Measurements from ENCODE around the gene NEU3. TPM values are rescaled to one million over a fixed set of nuclear protein-coding genes. Genes with fewer than 3 reads are reported as not detected.

Gene NEU3
- total and polyA plus RNA-seq, 2 of the 4 experiments (the other 2 are of a cell fraction) = 5.5 to 10.6 TPM

DNA sequence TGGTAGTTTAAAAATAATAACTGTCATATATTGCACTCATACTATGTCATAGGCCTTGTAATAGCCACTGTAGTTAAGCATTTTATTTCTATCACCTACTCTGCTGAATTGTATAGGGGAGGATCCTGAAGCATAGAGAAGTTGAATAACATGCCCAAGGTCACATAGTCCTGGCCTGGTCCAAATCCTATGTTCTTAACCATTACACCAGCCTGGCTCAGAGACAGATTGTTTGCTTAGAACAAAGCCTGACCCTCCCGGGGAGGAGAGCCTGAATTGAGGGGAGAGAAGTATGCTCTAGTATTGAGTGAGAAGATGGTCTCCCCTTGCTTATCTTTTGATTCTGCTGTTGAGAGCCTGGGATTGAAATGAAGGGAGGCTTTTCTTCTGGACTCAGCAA, 2.2 kb downstream of the NEU3 start:
- no peaks in the 10 kb centered on the region for H3K9me3 ChIP-seq (ENCODE audit: control insufficient read depth, insufficient read depth, low read length)
- H3K79me1 ChIP-seq (ENCODE audit: low read depth in 1 of 2, low read length in 2 of 2) = peaks cover 10 to 19% of the 10 kb centered on the region in 2 experiments
- no peak for ATAC-seq (ENCODE audit: low read depth)
- no peak overlapping the region for H3K27ac ChIP-seq (ENCODE audit: insufficient read depth, low read length)
- no peak overlapping the region for H4K5ac ChIP-seq (ENCODE audit: low read depth, low read length)
- H4K91ac ChIP-seq (ENCODE audit: insufficient read depth, low read depth, low read length) = no peak overlapping the region
- H2BK120ac ChIP-seq (ENCODE audit: low read depth, low read length) = no peak overlapping the region
- no peak overlapping the region for H3K18ac ChIP-seq (ENCODE audit: low read depth, low read length)
- WGBS, 2 experiments (ENCODE audit: extremely low coverage in 2 of 2, insufficient read length in 1 of 2) = no CpG with 5 or more reads among the region's 1 CpG
- H3K4me3 ChIP-seq (ENCODE audit: insufficient read depth, low read depth, low read length) = no peak overlapping the region
- H3K27me3 ChIP-seq (ENCODE audit: control insufficient read depth, insufficient read depth, low read length) = no peaks in the 10 kb centered on the region
- H3K4me2 ChIP-seq (ENCODE audit: low read depth, low read length) = no peak overlapping the region
- no peak overlapping the region for H2BK5ac ChIP-seq (ENCODE audit: low read depth, low read length, poor library complexity, severe bottlenecking)
- no peak overlapping the region for H2BK15ac ChIP-seq (ENCODE audit: low read depth, low read length)
- H3K9me1 ChIP-seq (ENCODE audit: insufficient read depth, low read length) = 0 out of 2 replicates have a peak, but pooled peaks cover 3% of the 10 kb centered on the region
- ChIA-PET POLR2A (ENCODE audit: unreplicated experiment) (no interaction called here), CTCF (no interaction called here)
- no peaks in the 10 kb centered on the region for H4K20me1 ChIP-seq (ENCODE audit: insufficient read depth, low read length)
- DNase-seq = no peak
- H3K14ac ChIP-seq (replicated peaks; ENCODE audit: low read depth, low read length) = no peak overlapping the region
- no peak overlapping the region for H2BK20ac ChIP-seq (ENCODE audit: low read depth, low read length)
- TF ChIP-seq RCOR1 (IDR thresholded peaks at IDR 0.05; ENCODE audit: insufficient replicate concordance, low read length) (no peak), RAD21 (IDR thresholded peaks at IDR 0.05; ENCODE audit: low read length) (no peak), CEBPB (IDR thresholded peaks at IDR 0.05; ENCODE audit: low read depth, low read length) (no peak), POLR2A (IDR thresholded peaks at IDR 0.05; ENCODE audit: low read depth, low read length) (no peak), NFE2L2 (IDR thresholded peaks at IDR 0.05; ENCODE audit: low read depth, low read length) (no peak), CHD1 (IDR thresholded peaks at IDR 0.05; ENCODE audit: low read depth, low read length) (no peak), MXI1 (IDR thresholded peaks at IDR 0.05; ENCODE audit: borderline replicate concordance, low read depth, low read length) (no peak), BHLHE40 (IDR thresholded peaks at IDR 0.05; ENCODE audit: low read depth, low read length) (no peak), SMC3 (IDR thresholded peaks at IDR 0.05; ENCODE audit: low read depth, low read length) (no peak)
- H3K56ac ChIP-seq (ENCODE audit: extremely low read depth, insufficient read depth, low read length) = no peak overlapping the region
- H3K23ac ChIP-seq (ENCODE audit: low read depth, low read length) = 0 out of 2 replicates have a peak overlapping the region, but pooled peaks have one; percentile 15
- H2AK5ac ChIP-seq (ENCODE audit: low read depth, low read length) = no peak overlapping the region
- H3K36me3 ChIP-seq (ENCODE audit: control insufficient read depth, insufficient read depth, low read length) = peaks cover 6% of the 10 kb centered on the region; the same call in 1 of the 2 replicates
- no peaks in the 10 kb centered on the region for H3K4me1 ChIP-seq (ENCODE audit: control insufficient read depth, insufficient read depth, low read length)
- no peak overlapping the region for H2AFZ ChIP-seq (replicated peaks; ENCODE audit: low read length, poor library complexity)
- no peak overlapping the region for H4K8ac ChIP-seq (ENCODE audit: low read depth in 2 of 2, low read length in 2 of 2)
- BruUV-seq (replicated peaks) = no TSS peak
- dilution Hi-C loops (cut with HindIII; ENCODE audit: low sequenced_read_pairs, unreplicated experiment) = no loop called here
- intact Hi-C loops (cut with micrococcal nuclease) = no loop called here
- H2AK9ac ChIP-seq (replicated peaks; ENCODE audit: low read depth, low read length, poor library complexity) = no peak overlapping the region
- in situ Hi-C loops (cut with MboI; ENCODE audit: low sequenced_read_pairs) = no loop called here
- no peak overlapping the region for H3K9ac ChIP-seq (ENCODE audit: low read depth, low read length)
- no peak overlapping the region for H3K4ac ChIP-seq (ENCODE audit: low read depth, low read length)
